ENCODE data around the gene PNKP.
A peak's percentile ranks its signal among the peaks of the same experiment; 100 is the strongest.

PNKP gene

GRCh38 chr19:49857838-49858087 is 9.6 kb downstream of the PNKP start:
- DNase-seq = no peak

GRCh38 chr19:49857061-49857837 is 10.1 kb downstream of the PNKP start:
- no peak for DNase-seq

GRCh38 chr19:49856574-49857021 is 10.8 kb downstream of the PNKP start:
- no peak for DNase-seq

GRCh38 chr19:49855676-49856573 is 11.5 kb downstream of the PNKP start:
- no peak for DNase-seq

GRCh38 chr19:49855277-49855675 is 12.1 kb downstream of the PNKP start:
- DNase-seq = no peak

GRCh38 chr19:49854378-49855263 is 12.8 kb downstream of the PNKP start:
- no peak for DNase-seq

GRCh38 chr19:49853852-49854377 is 13.5 kb downstream of the PNKP start:
- DNase-seq = no peak

- no peak for DNase-seq
Measured at GRCh38 chr19:49852631-49853126, 14.7 kb downstream of the PNKP start.

- peak in 1 of 2 donors; percentile 47 for DNase-seq
Measured at GRCh38 chr19:49851456-49852259, 15.7 kb downstream of the PNKP start.

DNA sequence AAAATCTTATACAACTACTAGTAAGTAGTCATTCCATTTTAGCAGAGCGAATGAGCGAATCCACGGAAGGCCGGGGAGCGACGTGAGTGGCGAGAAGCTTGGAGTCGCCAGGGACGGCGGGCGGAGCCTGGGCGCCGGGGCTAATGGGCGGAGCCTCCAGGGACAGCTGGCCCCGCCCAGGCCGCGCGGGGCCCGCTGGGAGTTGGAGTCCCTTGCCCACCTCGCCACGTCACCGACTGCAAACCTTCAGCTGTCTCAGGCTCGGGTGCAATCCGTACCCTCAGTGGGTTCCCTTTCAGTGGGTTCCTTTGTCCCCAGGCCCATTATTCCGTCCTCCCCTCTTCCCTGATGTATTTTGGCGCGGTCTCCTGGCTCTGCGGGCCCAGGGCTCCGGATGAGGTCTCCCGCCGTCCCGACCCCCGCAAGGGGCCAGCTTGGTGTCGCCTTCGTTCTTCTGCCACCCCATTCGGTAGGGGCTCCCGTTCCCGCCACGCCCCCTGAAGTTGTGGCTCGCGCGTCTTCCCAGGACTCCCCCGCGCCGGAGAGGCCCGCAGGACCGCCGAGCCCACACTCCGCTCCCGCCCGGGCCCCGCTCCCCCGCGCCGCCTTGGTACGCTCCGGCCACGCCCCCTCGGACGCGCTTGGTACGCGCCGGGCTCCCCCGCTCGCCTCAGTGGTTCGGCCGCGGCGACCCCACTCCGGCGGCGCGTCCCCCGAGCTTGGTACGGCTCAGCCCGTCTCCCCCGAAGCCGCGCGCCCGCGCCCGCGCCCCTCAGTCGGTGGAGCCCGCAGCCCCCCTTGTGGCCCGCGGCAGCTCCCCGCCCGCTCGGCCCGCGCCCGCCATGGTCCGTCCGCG is 16.7 kb downstream of the PNKP start, which contains the start of gene PTOV1:
Gene PTOV1 (plus strand): TSS at position 673 of the 856 bp plus-strand sequence.
- peak; percentile 89 to 92 for DNase-seq

GRCh38 chr19:49850221-49850486 is 17.2 kb downstream of the PNKP start:
- DNase-seq = no peak

GRCh38 chr19:49849433-49850220 is 17.7 kb downstream of the PNKP start:
- DNase-seq = no peak

GRCh38 chr19:49848938-49849337 is 18.4 kb downstream of the PNKP start:
- no peak for DNase-seq

GRCh38 chr19:49847731-49848696 is 19.4 kb downstream of the PNKP start:
- DNase-seq = peak in 1 of 2 donors; percentile 51

DNA sequence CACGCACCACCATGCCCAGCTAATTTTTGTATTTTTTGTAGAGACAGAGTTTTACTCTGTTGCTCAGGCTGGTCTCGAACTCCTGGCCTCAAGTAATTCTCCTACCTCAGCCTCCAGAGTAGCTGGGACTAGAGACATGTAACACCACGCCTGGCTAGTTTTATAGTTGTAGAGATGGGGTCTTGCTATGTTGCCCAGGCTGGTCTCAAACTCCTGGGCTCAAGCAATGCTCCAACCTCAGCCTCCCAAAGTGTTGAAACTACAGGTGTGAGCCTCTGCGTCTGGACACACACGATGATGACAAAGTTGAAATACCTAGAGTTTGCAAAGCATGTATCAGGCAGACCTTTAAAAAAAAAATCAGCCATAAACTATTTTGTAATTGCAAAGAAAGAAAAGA is 21.0 kb downstream of the PNKP start:
- DNase-seq = no peak

- DNase-seq = no peak
Measured at GRCh38 chr19:49845414-49845813, 22.0 kb downstream of the PNKP start.

GRCh38 chr19:49844138-49845095 is 23.0 kb downstream of the PNKP start:
- DNase-seq = no peak

GRCh38 chr19:49843265-49843664 is 24.1 kb downstream of the PNKP start:
- DNase-seq = peak in 1 of 2 donors; percentile 40

All from CD4-positive, alpha-beta T cell treated with Interferon alpha-2 for 1 hour (primary cell).